HEK293 (cell line): ENCODE results near the gene IP6K3.

Experiments used
- CTCF ChIA-PET: fragments of 350-600 bp; formaldehyde crosslinking; extraction: SDS; loops from one replicate; lab custom pipeline; 2021; ENCODE audit warnings: antibody characterized with exemption; lab: Yijun Ruan, JAX
- POLR2A ChIA-PET: fragments of 300-600 bp; formaldehyde crosslinking; extraction: SDS; loops from one replicate; lab custom pipeline; 2020; ENCODE audit warnings: antibody characterized with exemption, inconsistent platforms; lab: Yijun Ruan, JAX
- H3K27ac ChIP-seq: fragments of 200-500 bp; sonication (Bioruptor generic); 2 replicates; pipeline ENCODE4 v1.5.1; 2014; ENCODE audit warnings: low read depth, low read length, control low read depth, inconsistent platforms; ENCODE audit errors: extremely low read depth
- H3K36me3 ChIP-seq, 2 experiments: fragments of 200-500 bp in 1 of 2; sonication (Bioruptor generic) in 1 of 2; 1 replicate in 1 of 2; 2 replicates in 1 of 2; pipeline ENCODE4 v1.5.1; 2014 to 2017; ENCODE audit warnings: inconsistent platforms in 2 of 2, low read length in 2 of 2; ENCODE audit not compliant: control insufficient read depth in 2 of 2, insufficient read depth in 1 of 2
- H3K4me1 ChIP-seq: fragments of 200-500 bp; sonication (Bioruptor generic); 2 replicates; pipeline ENCODE4 v1.5.1; 2014; ENCODE audit warnings: mild to moderate bottlenecking, low read length, inconsistent platforms; ENCODE audit not compliant: control insufficient read depth, insufficient read depth
- H3K4me3 ChIP-seq: 2 replicates; pipeline ENCODE4 v1.5.1; 2011; ENCODE audit warnings: low read depth, mild to moderate bottlenecking, control low read depth, low read length, moderate library complexity
- H3K9me3 ChIP-seq: fragments of 200-500 bp; sonication (Bioruptor generic); 2 replicates; pipeline ENCODE4 v1.5.1; 2014; ENCODE audit warnings: low read depth, low read length, inconsistent platforms; ENCODE audit not compliant: control insufficient read depth, insufficient read depth
- GLI4 ChIP-seq: fragments of 450-650 bp; formaldehyde crosslinking; IDR thresholded peaks from 2 replicates; pipeline ENCODE4 v1.5.1; 2016; ENCODE audit warnings: missing biosample characterization, missing genetic modification characterization
- HOXD13 ChIP-seq: sonication (generic); formaldehyde crosslinking; IDR thresholded peaks from 2 replicates; pipeline ENCODE4 v1.8.0; 2022; ENCODE audit warnings: missing genetic modification reagents, borderline replicate concordance
- PBX3 ChIP-seq: sonication (generic); formaldehyde crosslinking; IDR thresholded peaks from 2 replicates; pipeline ENCODE4 v1.8.1; 2022; ENCODE audit warnings: mild to moderate bottlenecking, moderate library complexity, missing genetic modification reagents
- SCRT1 ChIP-seq: fragments of 450-650 bp; formaldehyde crosslinking; IDR thresholded peaks from 2 replicates; pipeline ENCODE4 v1.5.1; 2016; ENCODE audit warnings: missing biosample characterization, missing genetic modification characterization, borderline replicate concordance
- YY2 ChIP-seq: fragments of 450-650 bp; formaldehyde crosslinking; IDR thresholded peaks from 2 replicates; pipeline ENCODE4 v1.5.1; 2016; ENCODE audit warnings: missing biosample characterization, missing genetic modification characterization
- ZNF138 ChIP-seq: fragments of 450-650 bp; formaldehyde crosslinking; IDR thresholded peaks from 2 replicates; pipeline ENCODE4 v1.5.1; 2016; ENCODE audit warnings: missing biosample characterization, missing genetic modification characterization, borderline replicate concordance
- ZNF175 ChIP-seq: fragments of 450-650 bp; formaldehyde crosslinking; IDR thresholded peaks from 2 replicates; pipeline ENCODE4 v1.5.1; 2016; ENCODE audit warnings: missing biosample characterization, missing genetic modification characterization
- ZNF184 ChIP-seq: fragments of 450-650 bp; IDR thresholded peaks from 2 replicates; pipeline ENCODE4 v1.5.1; 2018; ENCODE audit warnings: missing biosample characterization, mild to moderate bottlenecking, missing genetic modification characterization
- ZNF2 ChIP-seq: fragments of 450-650 bp; formaldehyde crosslinking; IDR thresholded peaks from 2 replicates; pipeline ENCODE4 v1.5.1; 2016; ENCODE audit warnings: missing biosample characterization, missing genetic modification characterization
- ZNF221 ChIP-seq: fragments of 450-650 bp; formaldehyde crosslinking; IDR thresholded peaks from 2 replicates; pipeline ENCODE4 v1.5.1; 2017; ENCODE audit warnings: missing biosample characterization, missing genetic modification characterization, borderline replicate concordance
- ZNF292 ChIP-seq: fragments of 450-650 bp; formaldehyde crosslinking; IDR thresholded peaks from 2 replicates; pipeline ENCODE4 v1.5.1; 2016; ENCODE audit warnings: low read depth, missing biosample characterization, missing genetic modification characterization, borderline replicate concordance
- ZNF302 ChIP-seq: fragments of 450-650 bp; formaldehyde crosslinking; IDR thresholded peaks from 2 replicates; pipeline ENCODE4 v1.5.1; 2016; ENCODE audit warnings: missing biosample characterization, missing genetic modification characterization, low read depth
- ZNF354C ChIP-seq: fragments of 450-650 bp; formaldehyde crosslinking; IDR thresholded peaks from 2 replicates; pipeline ENCODE4 v1.5.1; 2016; ENCODE audit warnings: missing biosample characterization, missing genetic modification characterization, low read depth, borderline replicate concordance
- ZNF416 ChIP-seq: fragments of 450-650 bp; formaldehyde crosslinking; IDR thresholded peaks from 2 replicates; pipeline ENCODE4 v1.5.1; 2016; ENCODE audit warnings: missing biosample characterization, missing genetic modification characterization
- ZNF473 ChIP-seq: fragments of 450-650 bp; formaldehyde crosslinking; IDR thresholded peaks from 2 replicates; pipeline ENCODE4 v1.5.1; 2017; ENCODE audit warnings: missing biosample characterization, missing genetic modification characterization
- ZNF521 ChIP-seq: fragments of 450-650 bp; formaldehyde crosslinking; IDR thresholded peaks from 2 replicates; pipeline ENCODE4 v1.5.1; 2017; ENCODE audit warnings: missing biosample characterization, mild to moderate bottlenecking, missing genetic modification characterization
- ZNF560 ChIP-seq: fragments of 450-650 bp; formaldehyde crosslinking; IDR thresholded peaks from 2 replicates; pipeline ENCODE4 v1.5.1; 2017; ENCODE audit warnings: missing biosample characterization, missing genetic modification characterization, borderline replicate concordance
- ZNF585B ChIP-seq: fragments of 450-650 bp; formaldehyde crosslinking; IDR thresholded peaks from 2 replicates; pipeline ENCODE4 v1.5.1; 2016; ENCODE audit warnings: missing biosample characterization, missing genetic modification characterization
- ZNF624 ChIP-seq: fragments of 450-650 bp; formaldehyde crosslinking; IDR thresholded peaks from 2 replicates; pipeline ENCODE4 v1.5.1; 2017; ENCODE audit warnings: missing biosample characterization, missing genetic modification characterization
- ZNF747 ChIP-seq: fragments of 450-650 bp; formaldehyde crosslinking; IDR thresholded peaks from 2 replicates; pipeline ENCODE4 v1.5.1; 2016; ENCODE audit warnings: missing biosample characterization, missing genetic modification characterization
- ZNF785 ChIP-seq: fragments of 450-650 bp; formaldehyde crosslinking; IDR thresholded peaks from 2 replicates; pipeline ENCODE4 v1.5.1; 2016; ENCODE audit warnings: missing biosample characterization, missing genetic modification characterization
- TF ChIP-seq, protein P1 (sequence below): fragments of 450-650 bp; formaldehyde crosslinking; IDR thresholded peaks from 2 replicates; pipeline ENCODE4 v1.5.1; 2016; ENCODE audit warnings: missing biosample characterization, missing genetic modification characterization
- TF ChIP-seq, protein P2 (sequence below): fragments of 450-650 bp; formaldehyde crosslinking; IDR thresholded peaks from 2 replicates; pipeline ENCODE4 v1.5.0; 2017; ENCODE audit warnings: missing biosample characterization, missing genetic modification characterization, borderline replicate concordance
- TF ChIP-seq, protein P3 (sequence below): fragments of 450-650 bp; formaldehyde crosslinking; IDR thresholded peaks from 2 replicates; pipeline ENCODE4 v1.5.1; 2016; ENCODE audit warnings: missing biosample characterization, missing genetic modification characterization

IP6K3 gene

GRCh38 chr6:33735216-33735615 lies 11.5 kb downstream of the IP6K3 start:
- POLR2A ChIA-PET, result no interaction called here
- CTCF ChIA-PET, result interaction anchor here (0.6 to 1.0 kb wide), 2 partner anchors 36 to 53 kb away, joined by 3 read pairs; no protein-coding TSS in a partner anchor

DNA sequence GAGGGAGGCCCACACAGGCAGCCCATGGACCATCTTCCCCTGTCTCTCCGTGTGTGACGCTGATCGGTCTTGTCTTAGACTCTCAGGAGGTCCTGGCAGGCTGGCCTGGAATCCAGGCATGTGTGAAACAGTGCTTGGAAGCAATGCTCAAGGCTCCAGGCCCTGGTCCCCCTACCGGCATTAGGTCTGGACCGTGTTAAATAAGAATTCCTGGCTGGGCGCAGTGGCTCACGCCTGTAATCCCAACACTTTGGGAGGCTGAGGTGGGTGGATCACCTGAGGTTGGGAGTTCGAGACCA lies 13.0 kb downstream of the IP6K3 start:
- Histone ChIP-seq H3K4me1 (no peaks in the 10 kb centered on the region), H3K36me3 (no peaks in the 10 kb centered on the region), H3K9me3 (no peaks in the 10 kb centered on the region), H3K4me3 (no peak overlapping the region), H3K27ac (no peak overlapping the region)
- ChIA-PET POLR2A (no interaction called here), CTCF (no interaction called here)
- TF ChIP-seq ZNF175 (no peak), ZNF521 (tag by site-specific recombination) (no peak), GLI4 (no peak), ZNF785 (no peak), ZNF560 (no peak), PBX3 (CRISPR knock-in tag) (no peak), ZNF221 (tag by site-specific recombination) (no peak), HOXD13 (no peak), YY2 (no peak)

More at GRCh38 chr6:33735216-33735615, 11.5 kb downstream of the IP6K3 start:
- TF ChIP-seq ZNF354C, result no peak
- no peak for TF ChIP-seq ZNF747 (tag by site-specific recombination)
- TF ChIP-seq SCRT1 (tag by site-specific recombination), result no peak
- TF ChIP-seq ZNF221 (tag by site-specific recombination), result no peak
- no peak for TF ChIP-seq ZNF473 (tag by site-specific recombination)
- TF ChIP-seq ZNF292 (tag by site-specific recombination), result no peak
- TF ChIP-seq, protein P1, sequence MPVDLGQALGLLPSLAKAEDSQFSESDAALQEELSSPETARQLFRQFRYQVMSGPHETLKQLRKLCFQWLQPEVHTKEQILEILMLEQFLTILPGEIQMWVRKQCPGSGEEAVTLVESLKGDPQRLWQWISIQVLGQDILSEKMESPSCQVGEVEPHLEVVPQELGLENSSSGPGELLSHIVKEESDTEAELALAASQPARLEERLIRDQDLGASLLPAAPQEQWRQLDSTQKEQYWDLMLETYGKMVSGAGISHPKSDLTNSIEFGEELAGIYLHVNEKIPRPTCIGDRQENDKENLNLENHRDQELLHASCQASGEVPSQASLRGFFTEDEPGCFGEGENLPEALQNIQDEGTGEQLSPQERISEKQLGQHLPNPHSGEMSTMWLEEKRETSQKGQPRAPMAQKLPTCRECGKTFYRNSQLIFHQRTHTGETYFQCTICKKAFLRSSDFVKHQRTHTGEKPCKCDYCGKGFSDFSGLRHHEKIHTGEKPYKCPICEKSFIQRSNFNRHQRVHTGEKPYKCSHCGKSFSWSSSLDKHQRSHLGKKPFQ (tag by site-specific recombination), result no peak
- TF ChIP-seq ZNF184, result no peak
- no peak for TF ChIP-seq ZNF138
- TF ChIP-seq ZNF302 (tag by site-specific recombination), result no peak
- no peak for TF ChIP-seq ZNF2
- TF ChIP-seq, protein P2, sequence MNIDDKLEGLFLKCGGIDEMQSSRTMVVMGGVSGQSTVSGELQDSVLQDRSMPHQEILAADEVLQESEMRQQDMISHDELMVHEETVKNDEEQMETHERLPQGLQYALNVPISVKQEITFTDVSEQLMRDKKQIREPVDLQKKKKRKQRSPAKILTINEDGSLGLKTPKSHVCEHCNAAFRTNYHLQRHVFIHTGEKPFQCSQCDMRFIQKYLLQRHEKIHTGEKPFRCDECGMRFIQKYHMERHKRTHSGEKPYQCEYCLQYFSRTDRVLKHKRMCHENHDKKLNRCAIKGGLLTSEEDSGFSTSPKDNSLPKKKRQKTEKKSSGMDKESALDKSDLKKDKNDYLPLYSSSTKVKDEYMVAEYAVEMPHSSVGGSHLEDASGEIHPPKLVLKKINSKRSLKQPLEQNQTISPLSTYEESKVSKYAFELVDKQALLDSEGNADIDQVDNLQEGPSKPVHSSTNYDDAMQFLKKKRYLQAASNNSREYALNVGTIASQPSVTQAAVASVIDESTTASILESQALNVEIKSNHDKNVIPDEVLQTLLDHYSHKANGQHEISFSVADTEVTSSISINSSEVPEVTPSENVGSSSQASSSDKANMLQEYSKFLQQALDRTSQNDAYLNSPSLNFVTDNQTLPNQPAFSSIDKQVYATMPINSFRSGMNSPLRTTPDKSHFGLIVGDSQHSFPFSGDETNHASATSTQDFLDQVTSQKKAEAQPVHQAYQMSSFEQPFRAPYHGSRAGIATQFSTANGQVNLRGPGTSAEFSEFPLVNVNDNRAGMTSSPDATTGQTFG (tag by site-specific recombination), result no peak
- TF ChIP-seq ZNF585B, result no peak
- no peak for TF ChIP-seq ZNF416 (tag by site-specific recombination)
- no peak for TF ChIP-seq ZNF624 (tag by site-specific recombination)
- TF ChIP-seq, protein P3, sequence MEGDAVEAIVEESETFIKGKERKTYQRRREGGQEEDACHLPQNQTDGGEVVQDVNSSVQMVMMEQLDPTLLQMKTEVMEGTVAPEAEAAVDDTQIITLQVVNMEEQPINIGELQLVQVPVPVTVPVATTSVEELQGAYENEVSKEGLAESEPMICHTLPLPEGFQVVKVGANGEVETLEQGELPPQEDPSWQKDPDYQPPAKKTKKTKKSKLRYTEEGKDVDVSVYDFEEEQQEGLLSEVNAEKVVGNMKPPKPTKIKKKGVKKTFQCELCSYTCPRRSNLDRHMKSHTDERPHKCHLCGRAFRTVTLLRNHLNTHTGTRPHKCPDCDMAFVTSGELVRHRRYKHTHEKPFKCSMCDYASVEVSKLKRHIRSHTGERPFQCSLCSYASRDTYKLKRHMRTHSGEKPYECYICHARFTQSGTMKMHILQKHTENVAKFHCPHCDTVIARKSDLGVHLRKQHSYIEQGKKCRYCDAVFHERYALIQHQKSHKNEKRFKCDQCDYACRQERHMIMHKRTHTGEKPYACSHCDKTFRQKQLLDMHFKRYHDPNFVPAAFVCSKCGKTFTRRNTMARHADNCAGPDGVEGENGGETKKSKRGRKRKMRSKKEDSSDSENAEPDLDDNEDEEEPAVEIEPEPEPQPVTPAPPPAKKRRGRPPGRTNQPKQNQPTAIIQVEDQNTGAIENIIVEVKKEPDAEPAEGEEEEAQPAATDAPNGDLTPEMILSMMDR (tag by site-specific recombination), result no peak
- Histone ChIP-seq H3K27ac (no peak overlapping the region), H3K9me3 (no peaks in the 10 kb centered on the region), H3K4me1 (no peaks in the 10 kb centered on the region), H3K4me3 (no peak overlapping the region), H3K36me3 (no peaks in the 10 kb centered on the region)
